Measurements from ENCODE around the gene COLQ.
A peak's percentile ranks its signal among the peaks of the same experiment; 100 is the strongest.

COLQ gene

DNA sequence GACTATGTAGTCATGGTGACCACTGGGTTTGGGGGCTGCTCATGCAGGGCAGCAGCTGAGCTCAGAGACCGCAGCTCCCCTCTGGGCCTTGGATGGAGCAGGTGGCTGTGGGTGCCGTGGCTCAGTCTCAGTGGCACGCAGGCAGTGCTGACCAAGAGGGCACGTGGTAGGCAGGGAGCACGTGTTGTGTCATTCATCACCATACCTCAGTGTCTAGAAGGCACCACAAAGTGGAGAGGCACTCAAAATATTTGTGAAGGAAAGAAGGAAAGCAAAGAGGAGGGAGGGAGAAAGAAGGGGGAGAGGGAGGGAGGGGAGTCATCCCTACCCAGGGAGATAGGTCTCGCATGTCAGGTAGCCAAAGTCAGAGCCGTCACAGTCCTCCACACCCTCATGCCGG is 68.0 kb downstream of the COLQ start:
- DNase-seq = no peak

DNA sequence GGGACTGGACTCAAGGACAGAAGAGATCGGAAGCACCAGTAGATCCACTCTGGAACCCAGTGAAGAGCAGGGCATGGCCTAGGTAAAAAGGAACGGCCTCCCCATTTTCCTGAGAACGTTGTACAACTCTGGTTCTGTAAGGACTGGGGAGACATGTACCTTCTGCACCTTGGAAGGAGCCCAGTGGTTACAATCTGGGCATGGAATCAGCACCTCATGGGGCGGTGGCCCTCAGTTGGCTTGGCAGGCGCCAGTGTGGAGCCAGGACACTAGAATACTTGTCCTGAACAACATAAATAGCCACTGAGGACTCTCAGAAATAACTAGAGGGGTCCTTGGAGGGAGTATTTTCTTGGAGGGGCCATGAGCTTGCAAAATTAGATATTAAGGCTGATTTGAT is 68.5 kb downstream of the COLQ start:
- DNase-seq = no peak

GRCh38 chr3:15452156-15452555 is 69.3 kb downstream of the COLQ start:
- DNase-seq = no peak

DNA sequence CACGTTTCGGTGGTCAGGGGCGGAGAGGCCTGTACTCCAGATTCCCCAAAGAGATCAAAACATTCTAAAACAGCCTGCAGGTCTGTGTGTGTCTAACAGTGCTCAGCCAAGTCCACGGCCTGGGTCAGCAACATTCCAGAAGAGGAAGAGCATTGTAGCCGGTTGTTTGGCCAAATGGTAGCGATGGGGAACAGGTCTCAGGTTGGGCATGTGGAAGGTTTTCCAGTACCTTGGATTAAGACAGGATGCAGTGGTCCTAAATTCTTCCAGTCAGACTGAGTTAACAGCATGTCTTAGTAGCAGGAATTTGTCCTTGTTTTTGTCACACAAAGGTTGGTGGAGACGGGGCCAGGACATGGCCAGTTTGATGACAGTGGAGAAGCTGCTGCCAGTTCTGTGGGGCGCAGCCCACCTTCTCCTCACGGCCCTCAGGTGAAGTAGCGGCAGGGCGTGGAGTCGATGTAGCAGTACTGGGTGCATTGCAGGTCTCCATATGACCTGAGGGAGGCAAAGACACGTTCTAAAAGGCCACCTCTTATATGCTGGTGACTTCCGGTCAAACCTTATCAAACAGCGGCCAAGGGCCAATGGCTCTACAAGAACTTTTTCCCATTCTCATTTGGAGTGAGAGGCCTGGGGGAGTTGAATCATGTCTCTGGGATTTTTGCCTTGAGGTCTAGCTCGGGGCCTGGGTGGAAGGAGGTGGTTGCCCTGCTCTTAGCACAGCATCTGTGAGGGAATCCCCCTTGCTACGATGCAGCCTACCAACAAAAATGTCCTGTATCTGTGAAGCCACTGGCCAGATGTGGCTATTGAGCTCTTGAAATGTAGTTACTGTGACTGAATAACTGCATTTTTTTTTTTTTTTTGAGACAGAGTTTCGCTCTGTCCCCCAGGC is 70.0 kb downstream of the COLQ start:
- DNase-seq = no peak

- DNase-seq = no peak
Measured at GRCh38 chr3:15450438-15451215, 70.9 kb downstream of the COLQ start.

- DNase-seq = no peak
Measured at GRCh38 chr3:15449489-15450224, 71.8 kb downstream of the COLQ start.

DNA sequence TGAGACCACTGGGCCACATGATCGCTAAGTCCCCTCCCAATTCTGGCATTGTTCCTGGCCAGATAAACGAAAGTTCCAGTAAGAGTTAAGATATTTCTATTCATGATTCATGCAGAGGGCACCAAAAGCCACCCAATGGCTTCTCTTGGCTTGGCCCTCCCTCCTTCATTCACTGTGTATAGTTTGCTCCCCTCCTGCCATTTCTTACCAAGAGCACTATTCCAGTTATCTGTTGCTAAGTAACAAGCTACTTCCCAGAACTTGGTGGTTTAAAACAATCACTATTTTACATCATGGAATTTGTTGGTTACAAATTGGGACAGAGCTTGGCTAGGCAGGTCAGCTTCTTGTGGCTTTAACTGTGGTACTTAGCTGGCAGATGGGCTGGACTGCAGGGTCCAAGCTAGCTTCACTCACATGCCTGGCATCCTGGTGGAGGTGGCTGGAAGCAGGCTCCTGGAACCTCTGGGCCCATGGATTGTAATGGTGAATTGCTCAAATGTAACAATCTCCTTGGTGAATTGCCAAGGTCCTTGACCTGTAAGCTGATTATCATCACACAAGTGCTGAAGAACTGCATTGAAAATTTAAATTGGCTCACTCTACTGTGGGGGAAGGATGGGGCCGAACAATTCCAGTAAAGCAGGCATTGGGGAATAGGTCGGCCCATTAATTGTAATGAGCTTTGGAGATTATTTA is 77.5 kb downstream of the COLQ start:
- no peak for DNase-seq

- DNase-seq = no peak
Measured at GRCh38 chr3:15440891-15441290, 80.6 kb downstream of the COLQ start.

- DNase-seq = no peak
Measured at GRCh38 chr3:15439476-15439875, 82.0 kb downstream of the COLQ start.

- no peak for DNase-seq
Measured at GRCh38 chr3:15438983-15439382, 82.5 kb downstream of the COLQ start.

DNA sequence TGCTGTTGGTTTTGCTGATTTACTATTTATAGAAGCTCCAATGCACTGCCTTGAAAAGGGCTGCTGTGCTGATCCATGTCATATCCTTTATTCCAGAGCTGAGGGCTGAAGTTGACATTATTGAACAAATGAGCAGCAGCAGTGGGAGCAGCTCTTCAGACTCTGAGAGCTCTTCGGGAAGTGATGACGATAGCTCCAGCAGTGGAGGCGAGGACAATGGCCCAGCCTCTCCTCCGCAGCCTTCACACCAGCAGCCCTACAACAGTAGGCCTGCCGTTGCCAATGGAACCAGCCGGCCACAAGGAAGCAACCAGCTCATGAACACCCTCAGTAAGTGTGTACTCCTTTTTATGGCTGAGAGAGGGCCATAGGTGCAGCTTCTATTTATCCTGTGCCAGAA is 85.3 kb downstream of the COLQ start:
- no peak for DNase-seq

- no peak for DNase-seq
Measured at GRCh38 chr3:15434756-15435155, 86.8 kb downstream of the COLQ start.

DNA sequence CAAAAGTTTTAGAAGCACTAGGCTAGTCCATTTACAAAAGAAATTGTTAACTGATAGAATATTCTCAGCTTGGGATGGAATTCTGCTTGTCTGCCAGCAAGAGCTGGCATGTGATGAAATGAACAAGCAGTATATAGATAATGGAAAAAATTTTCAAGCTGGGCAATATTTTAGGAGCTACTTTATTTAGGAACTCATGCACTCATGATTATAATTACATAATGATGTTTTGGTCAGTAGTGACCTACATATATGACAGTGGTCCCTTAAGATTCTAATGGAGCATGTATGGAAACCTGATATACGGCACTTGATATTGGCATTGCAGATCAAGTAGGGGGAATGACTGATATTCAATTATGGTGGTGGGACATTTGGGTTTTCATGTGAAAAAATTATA is 88.0 kb downstream of the COLQ start:
- no peak for DNase-seq

DNA sequence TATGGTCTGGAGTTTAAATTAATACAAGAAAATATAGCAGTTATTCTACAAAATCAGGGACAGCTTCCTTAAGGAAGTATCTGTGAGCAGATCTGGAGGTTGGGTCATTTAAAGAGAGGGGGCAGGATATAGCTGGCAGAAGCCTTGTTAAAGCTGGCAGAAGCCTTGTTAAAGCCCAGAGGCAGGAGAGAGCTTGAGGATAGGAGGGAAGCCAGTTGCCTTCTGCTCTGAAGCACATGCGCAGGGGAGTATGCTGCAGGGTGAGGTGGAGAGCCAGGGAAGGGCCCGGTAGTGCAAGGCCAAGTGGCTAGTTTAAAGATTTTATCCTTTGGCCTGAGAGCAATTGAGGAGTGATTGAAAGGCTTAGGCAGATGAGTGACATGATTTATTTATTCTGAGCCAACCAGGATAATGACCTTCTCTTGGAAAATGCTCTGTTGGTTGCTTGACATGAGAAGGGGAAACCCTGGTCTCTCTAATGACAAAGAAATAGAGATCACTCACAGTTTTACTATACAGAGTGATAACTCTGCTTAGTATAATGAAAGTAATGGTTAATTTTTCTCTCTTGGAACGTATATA is 90.2 kb downstream of the COLQ start:
- DNase-seq = no peak

- DNase-seq = no peak
Measured at GRCh38 chr3:15430624-15431023, 90.9 kb downstream of the COLQ start.

GRCh38 chr3:15429080-15429479 is 92.4 kb downstream of the COLQ start:
- no peak for DNase-seq

DNA sequence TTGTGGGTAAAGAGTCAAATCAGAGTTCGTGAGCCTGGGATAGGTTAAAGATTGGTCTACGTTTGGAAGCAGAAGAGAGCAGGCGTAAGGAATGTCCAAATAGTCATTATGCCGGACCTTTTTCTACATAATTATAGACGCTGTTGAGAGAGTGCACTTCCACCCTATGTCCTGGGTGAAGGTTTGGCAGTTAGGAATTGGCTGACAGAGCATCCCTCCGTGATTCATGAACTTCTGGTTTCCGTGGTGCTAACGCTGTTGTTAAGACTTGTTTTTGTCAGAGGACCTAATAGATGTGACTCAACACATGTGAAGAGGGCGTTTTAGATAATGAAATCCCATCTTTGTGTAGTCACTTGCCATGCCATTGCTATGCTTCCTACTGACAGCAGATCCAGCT is 93.0 kb downstream of the COLQ start:
- DNase-seq = no peak

DNA sequence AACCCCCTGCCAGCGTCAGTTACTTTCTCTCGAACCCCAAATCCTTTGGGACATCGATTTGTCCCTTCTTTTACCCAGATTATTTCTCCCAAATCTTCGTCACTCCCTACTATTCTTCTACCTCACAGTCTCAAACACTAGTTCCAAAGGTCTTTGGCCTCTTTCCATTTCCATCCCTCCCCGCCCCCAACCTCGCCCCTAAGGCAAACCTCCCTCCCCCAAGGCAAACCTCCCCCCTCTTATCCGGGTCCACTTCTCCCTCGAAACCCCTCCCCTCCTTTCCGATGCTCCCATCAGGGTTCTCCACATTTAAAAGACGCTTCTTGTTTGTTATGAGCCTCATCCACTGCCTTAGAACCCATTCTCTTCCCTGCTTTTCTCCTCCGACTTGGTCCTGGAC is 93.5 kb downstream of the COLQ start:
- no peak for DNase-seq

- DNase-seq = peak; percentile 13
Measured at GRCh38 chr3:15427182-15427880, 94.2 kb downstream of the COLQ start, which contains the start of the genes EAF1 and METTL6. TSS of gene EAF1 (plus strand) at chr3:15427598. CDS start at chr3:15427780, 182 bp downstream. TSS of gene METTL6 (minus strand) at chr3:15427544. CDS start at chr3:15426511, 1,033 bp downstream.

GRCh38 chr3:15426579-15427118 is 94.9 kb downstream of the COLQ start:
- no peak for DNase-seq

GRCh38 chr3:15420871-15421270 is 100.6 kb downstream of the COLQ start:
- DNase-seq = no peak

All from NCI-H1694 treated with DMSO at 0.1 percent for 48 hours (cell line).